OCI-M1 (cell line): Measurements from ENCODE around the gene PLA2G4F.
"Not testable (repeated sequence)": the region's sequence is repeated elsewhere in the genome, so short reads cannot be mapped to it uniquely, and the experiment has no call there.

Source experiments
- DNase-seq: peaks from one replicate; lab custom pipeline; 2025; lab: John Stamatoyannopoulos, UW

The PLA2G4F gene

DNA sequence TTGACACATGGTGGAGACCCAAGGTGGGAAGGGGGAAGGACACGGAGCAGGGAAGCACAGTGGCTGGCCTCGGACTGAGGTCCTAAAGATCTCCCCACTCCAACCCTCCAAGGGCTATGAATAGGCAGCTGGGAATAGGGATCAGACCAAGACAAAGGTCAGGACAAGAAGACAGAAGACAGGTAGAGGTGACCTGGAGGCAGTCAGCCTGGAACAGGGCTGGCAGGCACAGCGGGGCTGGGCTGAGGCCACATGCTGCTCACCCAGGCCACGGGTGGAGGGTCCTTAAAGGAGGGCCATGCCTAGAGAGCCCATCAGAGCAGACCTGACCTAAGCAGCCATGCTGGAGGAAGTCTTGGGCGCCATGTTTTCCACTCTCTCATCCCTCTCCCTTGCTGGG lies 59.4 kb downstream of the PLA2G4F start:
- DNase-seq = no peak

DNA sequence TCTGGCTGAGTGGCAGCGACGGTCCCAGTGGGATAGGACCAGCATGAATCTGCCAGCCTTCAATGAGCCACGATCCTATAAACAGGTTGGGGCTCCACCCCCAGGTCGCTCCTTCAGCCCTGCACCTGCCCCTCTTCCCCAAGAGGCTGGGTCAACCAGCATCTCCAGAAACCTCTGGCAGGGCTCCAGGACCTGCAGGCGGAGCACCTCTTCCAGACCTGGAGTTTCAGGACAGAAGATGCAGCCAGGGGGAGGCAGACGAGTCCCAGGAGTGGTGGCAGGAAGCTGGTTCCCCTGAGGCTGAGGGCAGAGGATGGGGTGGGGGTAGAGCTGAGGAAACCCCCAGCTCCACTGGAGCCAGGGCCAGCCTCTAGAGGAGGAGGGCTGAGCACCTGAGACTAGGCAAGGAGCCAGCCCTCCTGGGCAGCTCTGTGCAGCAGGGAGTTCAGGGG lies 61.9 kb downstream of the PLA2G4F start, which contains the start of gene PLA2G4D:
TSS of gene PLA2G4D (minus strand) at position 51 of the 452 bp plus-strand sequence. CDS start 103 bp downstream, outside the sequence.
- no peak for DNase-seq

DNA sequence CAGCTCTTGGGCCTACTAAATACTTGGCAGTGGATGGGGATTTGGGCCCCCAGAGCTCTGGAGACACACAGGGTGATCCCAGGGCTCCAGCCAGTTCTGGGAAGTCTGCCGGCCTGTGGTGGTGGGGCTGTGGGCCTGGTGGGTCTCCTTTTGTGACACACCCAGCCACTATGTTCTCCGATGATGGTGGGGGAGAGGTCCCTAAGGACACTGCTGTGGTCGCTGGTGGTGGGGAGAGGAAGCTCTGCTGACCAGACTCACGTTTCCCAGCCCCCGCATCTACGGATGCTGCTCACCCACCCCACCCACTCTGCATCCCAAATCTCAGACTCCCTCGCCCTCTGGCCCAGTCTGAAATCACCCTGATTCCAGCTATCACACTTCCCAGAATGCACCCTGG lies 62.5 kb downstream of the PLA2G4F start:
- no peak for DNase-seq

DNA sequence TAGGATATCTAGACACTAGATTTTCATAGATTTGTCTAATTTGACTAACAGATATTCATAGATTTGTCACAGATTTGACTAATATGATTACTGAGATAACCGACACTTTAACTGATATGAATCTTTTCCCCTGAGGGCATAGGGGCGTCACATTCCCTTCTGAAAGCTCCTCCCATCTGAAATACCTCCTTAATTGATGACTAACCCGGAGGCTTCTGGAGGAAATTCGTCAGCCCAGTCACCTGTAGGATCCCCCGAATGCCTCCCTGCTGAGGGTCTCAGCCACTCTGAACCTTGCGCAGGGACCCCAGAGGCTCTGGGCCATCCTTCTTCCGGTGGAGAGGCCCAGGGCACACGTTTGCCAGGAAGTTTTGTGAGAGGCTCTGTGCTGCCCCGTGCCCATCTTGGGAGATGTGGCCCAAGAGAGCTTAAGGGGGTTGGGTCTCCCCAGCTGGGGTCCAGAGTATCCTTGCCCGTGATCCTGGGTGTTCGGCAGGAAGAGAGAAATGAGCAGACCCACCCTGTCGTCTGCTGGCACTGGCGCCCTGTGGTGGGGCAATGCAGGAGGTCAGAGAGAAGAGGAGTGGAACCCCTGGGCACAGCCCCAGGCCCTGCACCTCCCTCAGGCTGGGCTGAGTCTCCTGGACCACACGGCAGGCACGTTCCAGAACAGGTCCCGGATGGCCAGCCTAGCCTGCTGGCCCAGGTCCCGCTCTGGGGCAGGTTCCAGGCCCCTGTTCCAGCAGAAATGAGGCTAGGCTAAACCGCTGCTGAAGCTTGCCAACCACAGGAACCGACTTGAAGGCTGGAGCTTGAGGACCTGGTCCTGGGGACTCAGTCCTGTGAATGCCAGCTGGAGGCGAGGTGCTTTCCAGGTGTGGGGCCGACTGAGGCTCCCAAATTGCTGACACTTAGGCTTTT lies 63.8 kb downstream of the PLA2G4F start:
- DNase-seq = no peak

DNA sequence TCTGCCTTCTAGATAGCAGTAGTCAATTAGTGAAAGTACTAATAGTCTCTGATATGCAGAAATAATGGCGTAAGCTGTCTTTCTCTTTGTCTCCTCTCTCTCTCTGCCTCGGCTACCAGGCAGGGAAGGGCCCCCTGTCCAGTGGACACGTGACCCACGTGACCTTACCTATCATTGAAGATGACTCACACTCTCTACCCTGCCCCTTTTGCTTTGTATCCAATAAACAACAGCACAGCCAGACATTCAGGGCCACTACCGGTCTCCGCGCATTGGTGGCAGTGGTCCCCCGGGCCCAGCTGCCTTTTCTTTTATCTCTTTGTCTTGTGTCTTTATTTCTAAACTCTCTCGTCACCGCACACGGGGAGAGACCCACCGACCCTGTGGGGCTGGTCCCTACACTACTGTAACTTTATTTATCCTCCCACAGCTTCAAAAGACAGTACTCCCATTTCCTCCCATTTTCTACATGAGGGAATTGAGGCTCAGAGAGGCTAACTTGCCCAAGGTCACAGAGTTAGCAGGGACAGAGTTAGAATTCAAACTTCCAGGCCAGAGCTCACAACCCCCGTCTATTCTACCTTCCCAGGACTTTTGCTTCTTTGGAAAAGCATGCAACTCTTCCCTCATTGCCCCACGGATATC lies 64.6 kb downstream of the PLA2G4F start:
- DNase-seq = not testable (repeated sequence)

DNA sequence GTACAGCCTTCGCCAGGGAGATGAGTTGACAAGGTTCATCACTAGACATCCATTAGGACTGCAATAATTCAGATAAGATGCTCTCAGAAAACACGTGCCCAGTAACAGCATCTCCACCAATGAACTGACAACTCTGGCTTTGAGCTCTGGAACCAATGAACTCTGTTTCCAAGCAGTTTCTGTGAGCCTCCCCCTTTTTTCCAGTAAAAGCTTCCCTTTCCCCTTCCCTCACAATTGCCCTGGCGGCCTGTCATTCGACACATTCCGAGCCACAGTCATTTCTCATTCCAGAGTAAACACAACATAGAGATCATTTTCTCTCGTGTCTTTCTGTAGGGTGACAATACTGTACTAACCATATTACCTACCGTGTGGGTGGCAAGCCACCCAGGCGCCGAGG lies 65.7 kb downstream of the PLA2G4F start:
- DNase-seq = no peak

DNA sequence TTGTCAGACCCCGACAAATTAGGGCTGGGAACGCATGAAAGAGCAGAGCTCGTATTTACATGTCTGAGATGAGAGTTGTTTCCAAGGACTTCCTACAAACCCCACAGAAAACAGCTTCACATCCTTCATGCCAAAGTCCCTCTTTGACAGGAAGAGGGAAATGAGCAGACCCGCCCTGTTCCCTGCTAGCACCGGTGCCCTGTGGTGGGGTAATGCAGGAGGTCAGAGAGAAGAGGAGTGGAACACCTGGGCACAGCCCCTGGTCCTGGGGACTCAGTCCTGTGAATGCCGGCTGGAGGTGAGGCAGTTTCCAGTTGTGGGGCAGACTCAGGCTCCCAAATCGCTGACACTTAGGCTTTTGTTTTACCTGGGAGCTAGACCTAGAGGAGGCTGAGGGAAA lies 66.1 kb downstream of the PLA2G4F start:
- no peak for DNase-seq

DNA sequence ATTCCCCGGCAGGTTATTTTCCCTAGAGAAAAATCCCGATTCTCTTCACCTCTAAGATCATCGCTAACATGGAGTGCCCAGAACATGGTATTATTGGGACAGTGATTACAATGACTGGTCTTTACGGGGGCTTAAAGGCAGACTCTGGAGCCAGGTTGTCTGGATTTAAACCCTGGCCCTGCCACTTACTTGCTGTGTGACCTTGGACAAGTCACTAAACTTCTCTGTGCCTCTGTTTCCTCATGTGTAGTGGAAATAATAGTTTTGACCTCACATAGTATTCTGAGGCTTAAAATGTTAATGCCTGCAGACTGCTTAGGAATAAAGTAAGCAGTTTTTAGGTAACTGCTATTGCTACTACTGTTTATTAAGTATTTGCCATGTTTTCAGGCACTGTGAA lies 66.5 kb downstream of the PLA2G4F start:
- no peak for DNase-seq
